Measurements from ENCODE around the gene DUS1L.

GRCh38 chr17:82012640-82013295 lies 52.8 kb downstream of the DUS1L start:
- TF ChIP-seq CTCF (IDR thresholded peaks at IDR 0.05) (no peak), POLR2AphosphoS5 (IDR thresholded peaks at IDR 0.05) (no peak), POLR2A (IDR thresholded peaks at IDR 0.05) (no peak)
